ENCODE results near the gene RHD.
A peak's percentile ranks its signal among the peaks of the same experiment; 100 is the strongest.
"Not testable (repeated sequence)": the region's sequence is repeated elsewhere in the genome, so short reads cannot be mapped to it uniquely, and the experiment has no call there.

RHD gene

DNA sequence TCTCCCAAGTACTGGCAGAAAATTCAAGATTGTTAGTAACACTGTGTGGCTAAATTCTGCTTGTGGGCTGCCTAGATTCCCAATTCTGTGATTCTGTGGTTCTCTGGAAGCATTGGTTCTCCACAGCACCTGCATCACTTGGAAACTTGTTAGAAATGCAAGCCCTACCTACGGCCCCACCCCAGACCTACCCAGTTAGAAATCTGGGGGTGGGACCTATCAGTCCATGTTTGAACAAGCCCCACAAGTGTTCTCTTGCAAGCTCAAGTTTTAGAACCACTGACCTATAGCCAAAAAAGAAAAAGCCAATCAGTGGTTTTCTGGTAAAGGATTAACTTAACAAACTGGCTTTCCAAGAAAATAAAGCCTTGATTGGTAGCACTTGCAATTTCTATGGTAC lies 35.9 kb downstream of the RHD start:
- DNase-seq = not testable (repeated sequence)

DNA sequence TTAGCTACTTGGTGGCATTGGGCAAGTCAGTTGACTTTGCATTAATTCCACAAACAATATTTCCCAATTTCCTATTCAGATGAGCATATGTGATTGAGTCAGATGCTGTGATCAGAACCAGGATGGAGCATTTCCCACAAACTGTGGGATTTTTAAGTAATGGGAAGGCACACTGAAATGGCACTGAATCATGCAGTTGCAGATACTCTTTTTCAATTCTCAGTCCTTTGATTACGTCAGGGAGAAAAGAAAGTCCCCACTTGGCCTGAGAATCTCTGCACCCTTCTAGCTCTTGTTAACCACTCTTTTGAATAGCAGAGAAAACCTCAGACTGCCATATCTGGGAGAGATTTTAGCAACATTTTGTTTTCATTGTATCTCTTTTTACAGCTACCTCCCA lies 36.8 kb downstream of the RHD start:
- peak; percentile 47 to 92 (median 68) for DNase-seq

DNA sequence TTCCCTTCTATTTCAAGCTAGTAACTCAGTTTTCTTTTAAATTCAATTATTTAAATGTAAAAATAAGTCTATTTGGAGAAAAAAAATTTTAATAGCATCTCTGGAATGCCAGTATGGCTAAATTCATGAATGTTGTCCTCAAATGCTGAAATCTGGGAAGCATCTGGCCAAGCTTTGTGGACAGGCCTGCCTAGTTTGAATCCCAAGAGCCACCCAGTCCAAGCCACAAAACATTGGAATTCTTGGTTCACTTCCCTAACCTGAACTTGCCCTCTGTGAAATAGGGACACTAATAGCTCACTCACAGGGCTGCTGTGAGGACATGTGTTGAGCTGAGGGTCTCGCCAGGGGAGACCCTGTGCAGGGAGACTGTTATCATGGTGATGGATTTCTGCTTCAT lies 37.2 kb downstream of the RHD start:
- not testable (repeated sequence) for DNase-seq

DNA sequence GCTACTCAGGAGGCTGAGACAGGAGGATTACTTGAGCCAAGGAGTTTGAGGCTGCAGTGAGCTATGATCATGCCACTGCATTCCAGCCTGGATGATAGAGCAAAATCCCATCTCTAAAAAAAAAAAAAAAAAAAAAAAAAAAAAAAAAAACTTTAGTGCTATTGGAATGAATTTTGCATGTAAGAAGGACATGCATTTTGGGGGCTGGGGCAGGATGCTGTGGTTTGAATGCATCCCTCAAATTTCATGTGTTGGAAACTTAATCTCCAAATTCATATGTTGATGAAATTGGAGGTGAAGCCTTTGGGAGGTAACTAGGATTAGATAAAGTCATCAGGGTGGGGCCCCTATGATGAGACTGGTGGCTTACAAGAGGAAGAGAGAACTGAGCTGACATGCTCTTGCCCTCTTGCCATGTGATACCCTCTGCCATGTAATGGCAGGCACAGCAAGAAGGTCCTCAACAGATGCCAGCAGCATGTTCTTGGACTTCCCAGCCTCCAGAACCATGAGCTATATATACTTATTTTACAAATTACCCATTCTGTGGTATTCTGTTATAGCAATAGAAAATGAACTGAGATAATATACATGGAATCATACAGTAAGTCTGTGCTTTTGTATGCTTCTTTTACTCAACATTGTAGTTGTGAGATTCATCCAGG lies 40.6 kb downstream of the RHD start:
- DNase-seq = not testable (repeated sequence)

DNA sequence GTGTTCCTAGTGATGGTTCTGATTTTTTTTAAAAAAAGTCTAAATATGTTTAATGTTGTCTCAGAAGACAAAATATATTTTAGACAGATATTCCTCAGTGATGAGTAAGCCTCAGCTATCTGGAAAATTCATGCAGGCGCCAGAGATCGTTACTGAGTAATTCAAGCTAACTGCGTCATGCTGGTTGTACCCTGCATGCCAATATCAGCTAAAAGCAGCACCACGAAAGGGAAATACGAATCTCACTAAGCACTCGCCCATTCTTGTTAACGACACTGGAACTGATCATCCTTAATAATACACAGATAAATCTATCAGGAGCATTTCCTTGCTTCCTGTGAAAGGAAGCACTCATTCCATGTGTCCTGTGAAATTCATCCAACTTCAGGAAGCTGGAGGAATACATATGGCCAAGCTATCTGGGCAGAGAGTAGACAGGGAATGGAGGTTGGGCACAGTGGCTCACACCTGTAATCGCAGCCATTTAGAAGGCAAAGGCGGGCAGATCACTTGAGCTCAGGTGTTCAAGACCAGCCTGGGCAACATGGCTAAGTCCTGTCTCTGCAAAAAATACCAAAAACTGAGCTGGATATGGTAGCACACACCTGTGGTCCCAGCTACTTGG lies 48.1 kb downstream of the RHD start:
- not testable (repeated sequence) for DNase-seq

DNA sequence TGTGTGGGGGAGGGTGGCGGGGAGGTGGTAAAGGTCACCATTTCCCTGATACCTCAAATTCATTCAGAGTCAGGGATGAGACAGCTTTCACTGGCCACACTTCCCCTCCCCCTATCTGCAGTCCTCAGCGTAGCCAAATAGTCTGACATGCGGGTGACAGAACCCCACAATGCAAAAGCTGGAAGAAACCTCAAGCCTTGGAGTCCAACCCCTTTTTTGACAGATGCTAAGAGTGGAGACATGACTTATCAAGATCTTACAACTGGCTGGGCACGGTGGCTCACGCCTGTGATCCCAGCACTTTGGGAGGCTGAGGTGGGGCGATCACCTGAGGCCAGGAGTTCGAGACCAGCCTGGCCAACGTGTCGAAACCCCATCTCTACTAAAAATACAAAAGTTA lies 49.8 kb downstream of the RHD start:
- DNase-seq = not testable (repeated sequence)

DNA sequence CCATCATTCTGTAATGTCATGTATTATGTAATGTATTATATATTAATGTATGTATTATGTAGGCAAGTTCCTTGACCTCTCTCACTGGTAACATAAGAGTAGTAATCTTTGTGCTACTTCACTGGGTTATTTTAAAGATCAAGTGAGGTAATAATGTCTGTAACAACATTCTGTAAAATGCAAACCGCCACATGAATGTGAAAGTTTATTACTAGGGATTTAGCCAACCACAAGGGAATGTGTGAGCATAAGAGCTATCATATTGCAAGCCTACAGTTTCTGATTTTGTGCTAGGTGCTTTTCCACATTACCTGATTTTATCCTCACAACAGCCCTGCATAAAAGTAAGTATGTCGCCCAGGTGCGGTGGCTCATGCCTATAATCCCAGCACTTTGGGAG lies 52.1 kb downstream of the RHD start:
- DNase-seq = not testable (repeated sequence)

DNA sequence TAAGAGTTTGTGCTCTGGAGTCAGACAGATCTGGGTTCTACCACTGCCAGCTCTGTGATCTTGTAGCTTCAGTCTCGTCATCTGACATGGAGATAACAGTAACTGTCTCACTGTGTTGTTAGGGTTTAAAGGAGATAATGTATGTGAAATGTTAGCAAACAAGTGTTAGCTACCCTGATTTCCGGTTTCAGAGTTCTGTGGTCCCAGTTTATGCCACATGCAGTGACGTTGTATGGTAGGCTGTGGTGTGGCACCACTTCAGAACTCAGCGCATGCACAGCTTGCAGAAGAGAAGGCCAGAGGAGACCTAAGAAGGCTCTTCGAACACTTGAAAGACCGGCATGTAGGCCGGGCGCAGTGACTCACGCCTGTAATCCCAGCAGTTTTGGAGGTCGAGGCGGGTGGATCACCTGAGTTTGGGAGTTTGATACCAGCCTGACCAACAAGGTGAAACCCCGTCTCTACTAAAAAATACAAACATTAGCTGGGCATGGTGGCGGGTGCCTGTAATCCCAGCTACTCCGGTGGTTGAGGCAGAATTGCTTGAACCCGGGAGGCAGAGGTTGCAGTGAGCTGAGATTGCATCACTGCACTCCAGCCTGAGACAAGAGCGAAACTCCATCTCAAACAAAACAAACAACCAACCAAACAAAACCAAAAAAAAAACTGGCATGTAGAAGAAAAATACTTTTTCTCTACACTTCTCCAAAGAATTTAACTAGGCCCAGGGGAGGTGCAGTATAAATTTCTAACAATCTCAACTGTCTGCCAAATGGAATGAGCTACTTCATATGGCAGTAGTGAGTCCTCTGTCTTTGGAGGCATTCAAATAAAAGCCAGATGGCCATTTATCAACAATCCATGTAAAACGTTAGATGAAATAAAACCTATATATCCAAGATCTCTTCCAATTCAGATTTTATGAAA lies 55.8 kb downstream of the RHD start:
- not testable (repeated sequence) for DNase-seq

DNA sequence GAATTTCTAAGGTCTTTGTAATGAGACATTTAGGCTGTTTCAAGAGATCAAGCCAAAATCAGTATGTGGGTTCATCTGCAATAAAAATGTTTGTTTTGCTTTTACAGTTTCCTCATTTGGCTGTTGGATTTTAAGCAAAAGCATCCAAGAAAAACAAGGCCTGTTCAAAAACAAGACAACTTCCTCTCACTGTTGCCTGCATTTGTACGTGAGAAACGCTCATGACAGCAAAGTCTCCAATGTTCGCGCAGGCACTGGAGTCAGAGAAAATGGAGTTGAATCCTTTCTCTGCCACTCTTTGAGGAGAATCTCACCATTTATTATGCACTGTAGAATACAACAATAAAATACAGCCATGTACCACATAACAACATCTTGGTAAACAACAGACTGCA lies 56.5 kb downstream of the RHD start:
- DNase-seq = not testable (repeated sequence)

DNA sequence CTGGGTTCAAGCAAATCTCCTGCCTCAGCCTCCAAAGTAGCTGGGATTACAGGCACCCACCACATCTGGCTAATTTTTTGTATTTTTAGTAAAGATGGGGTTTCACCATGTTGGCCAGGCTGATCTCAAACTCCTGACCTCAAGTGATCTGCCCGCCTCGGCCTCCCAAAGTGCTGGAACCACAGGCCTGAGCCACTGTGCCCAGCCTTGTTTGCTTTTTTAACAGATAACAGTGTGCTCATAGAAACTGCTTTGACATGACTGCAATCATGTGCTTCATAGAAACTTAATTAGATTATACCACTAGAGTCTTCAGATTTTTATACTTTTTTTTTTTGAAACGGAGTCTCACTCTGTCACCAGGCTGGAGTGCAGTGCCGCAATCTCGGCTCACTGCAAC lies 57.0 kb downstream of the RHD start:
- not testable (repeated sequence) for DNase-seq

DNA sequence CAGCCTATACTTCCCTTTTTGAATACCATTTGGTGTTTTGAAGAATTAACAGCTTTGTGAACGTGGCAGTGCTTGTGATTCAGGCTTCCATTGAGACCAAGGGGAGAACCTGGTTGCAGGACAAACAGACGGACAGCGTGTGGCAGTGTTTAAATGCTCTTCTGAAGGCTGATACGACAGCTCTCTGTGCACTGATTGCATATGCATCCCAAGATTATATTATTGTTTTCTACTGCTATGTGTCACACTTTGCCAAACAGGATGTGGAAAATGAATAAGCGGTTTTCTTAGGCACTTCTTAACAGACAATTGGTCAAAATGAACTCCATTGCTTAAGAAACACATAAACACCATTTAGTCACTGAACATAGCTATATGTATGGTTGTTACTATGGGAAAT lies 57.6 kb downstream of the RHD start:
- peak; percentile 17 to 80 (median 49) for DNase-seq

DNA sequence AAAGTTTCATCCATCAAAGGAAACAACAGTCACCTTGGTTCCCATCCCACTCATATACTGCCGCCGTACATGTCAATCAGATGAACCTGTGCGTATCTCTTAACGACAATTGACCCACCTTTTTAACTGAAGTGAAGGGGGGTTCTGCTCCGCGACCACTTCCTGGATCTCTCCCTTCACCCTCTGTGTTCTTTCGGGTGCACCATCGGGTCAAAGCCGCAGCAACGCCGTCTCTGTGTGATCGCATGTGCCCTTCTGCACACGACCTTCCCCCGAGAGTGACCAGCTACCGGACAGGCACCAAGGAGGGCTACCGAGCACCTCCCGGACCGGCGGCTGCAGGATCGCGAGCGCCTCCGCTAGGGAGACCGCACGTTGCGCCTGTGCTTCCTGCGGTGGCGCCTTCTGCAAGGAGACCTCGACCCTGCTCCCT lies 64.6 kb downstream of the RHD start:
- peak in 1 of 4 experiments; percentile 8 for DNase-seq

DNA sequence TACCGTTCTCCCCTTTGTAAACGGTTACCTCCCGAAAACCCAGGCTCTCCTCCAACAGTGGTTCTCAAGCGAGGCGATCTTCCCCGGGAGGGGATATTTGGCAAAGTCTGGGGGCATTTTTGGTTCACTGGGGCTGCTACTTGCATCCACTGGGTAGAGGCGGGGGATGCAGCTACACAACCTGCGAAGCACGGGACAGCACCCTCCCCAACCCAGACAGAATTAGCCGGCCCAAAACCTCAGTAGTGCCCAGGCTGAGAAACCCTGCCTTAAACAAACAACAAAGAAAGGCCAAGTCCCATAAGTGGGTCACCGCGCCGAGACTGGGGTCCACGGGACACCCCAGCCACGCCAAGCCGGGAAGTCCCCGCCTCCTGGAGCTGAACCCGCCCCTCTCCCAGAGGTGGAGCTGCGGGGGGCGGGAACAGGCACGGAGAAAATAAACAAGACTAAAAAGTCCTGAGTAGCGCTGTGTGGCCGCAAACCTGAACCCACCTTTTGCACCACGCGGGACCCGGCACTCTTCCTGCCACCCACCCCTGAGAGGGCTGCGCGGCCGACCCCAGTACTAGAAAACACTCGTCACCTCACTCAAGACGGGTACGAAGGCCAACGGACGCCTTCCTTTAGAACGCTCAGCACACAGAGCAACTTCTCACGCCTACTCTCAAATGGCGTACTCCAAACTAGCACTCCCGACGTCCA lies 65.3 kb downstream of the RHD start:
- not testable (repeated sequence) for DNase-seq

DNA sequence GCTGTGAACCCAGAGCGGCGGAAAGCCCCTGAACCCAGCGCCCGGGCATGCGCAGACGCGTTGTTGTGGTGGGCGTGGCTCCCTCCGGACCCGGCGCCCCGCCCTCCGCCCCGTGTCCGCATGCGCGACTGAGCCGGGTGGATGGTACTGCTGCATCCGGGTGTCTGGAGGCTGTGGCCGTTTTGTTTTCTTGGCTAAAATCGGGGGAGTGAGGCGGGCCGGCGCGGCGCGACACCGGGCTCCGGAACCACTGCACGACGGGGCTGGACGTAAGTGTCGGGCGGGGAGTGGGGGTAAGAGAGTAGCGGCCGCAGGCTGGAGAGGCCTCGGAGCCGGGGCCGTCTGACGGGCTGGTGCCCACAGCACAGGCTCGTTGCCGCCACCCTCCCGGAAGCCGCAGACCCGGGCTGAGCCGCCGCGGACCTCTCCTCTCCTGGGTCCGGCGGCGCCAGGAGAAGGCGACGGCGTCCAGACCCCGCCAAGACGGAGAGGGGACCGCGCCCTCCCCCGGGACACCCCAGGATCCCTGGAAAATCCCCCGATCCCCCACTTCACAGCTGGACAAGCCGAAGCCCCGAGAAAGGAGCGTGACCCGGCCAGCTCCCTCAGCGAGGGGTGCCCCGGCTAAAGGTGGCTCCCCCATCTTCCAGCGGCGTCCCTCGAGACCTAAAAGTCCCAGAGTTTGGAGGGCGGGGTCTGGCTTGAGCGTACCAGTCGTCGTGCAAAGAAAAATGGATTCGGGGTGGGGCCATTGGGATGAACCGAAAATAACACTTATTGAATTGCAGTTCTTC lies 66.1 kb downstream of the RHD start, which contains the start of gene TMEM50A:
TMEM50A (plus strand) TSS at position 147 of the 794 bp plus-strand sequence. CDS start 2,153 bp downstream, outside the sequence.
- DNase-seq = peak; percentile 88 to 92 (median 89)

DNA sequence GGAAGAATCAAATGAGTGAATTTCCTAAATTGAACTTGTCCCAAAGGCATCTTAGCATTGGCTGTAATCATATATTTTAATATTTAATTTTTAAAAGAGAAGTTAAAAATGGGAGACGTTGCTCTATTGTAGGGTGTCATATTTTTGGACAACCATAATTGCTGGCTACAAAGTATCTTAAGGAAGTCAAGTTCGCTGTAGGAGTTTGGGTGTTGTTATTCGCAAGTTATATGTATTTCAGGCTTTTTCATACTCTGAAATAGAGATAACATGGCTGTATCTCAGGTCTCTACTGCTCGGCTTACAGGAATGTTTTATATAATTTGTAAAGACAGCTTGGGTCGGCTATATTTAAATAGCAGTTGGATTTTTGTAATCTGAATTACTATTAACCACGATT lies 66.7 kb downstream of the RHD start:
- DNase-seq = peak in 2 of 4 experiments; percentile 52

DNA sequence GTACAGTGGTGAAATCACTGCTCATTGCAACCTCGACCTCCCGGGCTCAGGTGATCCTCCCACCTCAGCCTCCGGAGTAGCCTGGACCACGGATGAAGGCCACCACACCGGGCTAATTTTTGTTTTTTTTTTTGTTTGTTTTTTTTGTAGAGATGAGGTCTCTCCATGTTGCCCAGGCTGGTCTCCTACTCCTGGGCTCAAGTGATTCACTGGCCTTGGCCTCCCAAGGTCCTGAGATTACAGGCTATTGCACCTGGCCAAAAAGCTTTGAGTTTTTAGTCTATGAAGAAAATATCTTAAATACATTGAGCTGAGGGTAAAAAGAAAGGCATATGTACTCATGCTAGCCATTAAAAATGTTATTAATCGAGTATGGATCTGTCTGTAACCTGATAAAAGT lies 69.4 kb downstream of the RHD start:
- DNase-seq = no peak

DNA sequence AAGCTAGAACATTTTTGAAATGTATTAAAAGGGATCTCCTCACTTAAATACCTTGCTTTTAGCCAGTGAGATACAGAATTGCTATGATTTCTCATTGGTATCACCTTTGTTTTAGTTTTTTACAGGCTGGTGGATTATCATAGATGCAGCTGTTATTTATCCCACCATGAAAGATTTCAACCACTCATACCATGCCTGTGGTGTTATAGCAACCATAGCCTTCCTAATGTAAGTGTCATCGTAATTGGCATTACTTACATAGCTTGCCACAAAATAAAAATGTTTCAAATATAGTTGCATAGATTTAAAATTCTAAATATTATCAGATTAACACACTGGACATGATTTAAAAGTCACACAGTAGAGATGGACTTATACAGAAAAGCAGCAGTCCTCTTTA lies 70.5 kb downstream of the RHD start:
- no peak for DNase-seq

DNA sequence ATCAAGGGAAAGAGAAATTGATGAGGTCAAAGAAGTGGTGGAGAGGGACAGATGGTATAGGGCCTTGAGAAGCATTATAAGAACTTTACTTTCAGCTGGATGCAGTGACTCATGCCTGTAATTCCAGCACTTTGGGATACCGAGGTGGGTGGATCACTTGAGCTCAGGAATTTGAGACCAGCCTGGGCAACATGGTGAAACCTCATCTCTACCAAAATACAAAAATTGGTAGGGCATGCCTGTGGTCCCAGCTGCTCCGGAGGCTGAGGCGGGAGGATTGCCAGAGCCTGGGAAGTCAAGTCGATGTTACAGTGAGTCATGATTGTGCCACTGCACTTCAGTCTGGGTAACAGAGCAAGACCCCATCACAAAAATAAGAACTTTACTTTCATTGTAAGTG lies 71.6 kb downstream of the RHD start:
- no peak for DNase-seq

DNA sequence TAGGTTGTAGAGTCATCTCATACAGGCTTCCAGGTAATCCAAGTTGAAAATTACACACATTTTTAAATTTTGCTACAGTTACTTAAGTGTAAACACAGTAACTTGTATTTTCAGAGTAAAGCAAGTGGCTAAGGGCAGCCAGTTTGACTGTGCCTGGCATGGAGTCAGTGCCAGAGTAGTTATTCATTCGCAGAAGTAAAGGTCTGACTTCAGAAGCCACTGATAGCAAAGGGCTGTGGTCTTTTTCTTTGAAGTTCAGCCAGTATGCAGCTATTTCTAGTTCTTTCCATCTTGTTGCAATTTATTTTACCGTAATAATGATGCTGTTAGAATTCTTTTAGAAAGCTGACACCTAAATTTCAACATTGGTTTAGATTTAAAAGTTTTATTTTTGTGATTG lies 75.2 kb downstream of the RHD start:
- no peak for DNase-seq

DNA sequence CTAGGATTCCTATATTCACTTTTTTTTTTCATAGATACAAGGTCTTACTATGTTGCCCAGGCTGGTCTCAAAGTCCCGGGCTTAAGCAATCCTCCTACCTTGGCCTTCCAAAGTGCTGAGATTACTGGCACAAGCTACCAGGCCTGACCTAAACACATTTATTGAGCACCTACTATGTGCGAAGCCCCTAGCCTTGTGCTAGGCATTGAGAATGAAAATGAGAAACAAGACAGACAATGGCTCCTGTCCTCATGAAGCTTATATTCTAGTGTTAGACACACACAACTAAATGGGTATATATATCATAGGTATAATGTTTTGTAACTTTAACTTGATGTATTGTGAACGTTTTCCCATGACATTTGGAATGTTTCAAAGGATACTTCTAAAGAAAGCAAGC lies 77.3 kb downstream of the RHD start:
- no peak for DNase-seq

DNA sequence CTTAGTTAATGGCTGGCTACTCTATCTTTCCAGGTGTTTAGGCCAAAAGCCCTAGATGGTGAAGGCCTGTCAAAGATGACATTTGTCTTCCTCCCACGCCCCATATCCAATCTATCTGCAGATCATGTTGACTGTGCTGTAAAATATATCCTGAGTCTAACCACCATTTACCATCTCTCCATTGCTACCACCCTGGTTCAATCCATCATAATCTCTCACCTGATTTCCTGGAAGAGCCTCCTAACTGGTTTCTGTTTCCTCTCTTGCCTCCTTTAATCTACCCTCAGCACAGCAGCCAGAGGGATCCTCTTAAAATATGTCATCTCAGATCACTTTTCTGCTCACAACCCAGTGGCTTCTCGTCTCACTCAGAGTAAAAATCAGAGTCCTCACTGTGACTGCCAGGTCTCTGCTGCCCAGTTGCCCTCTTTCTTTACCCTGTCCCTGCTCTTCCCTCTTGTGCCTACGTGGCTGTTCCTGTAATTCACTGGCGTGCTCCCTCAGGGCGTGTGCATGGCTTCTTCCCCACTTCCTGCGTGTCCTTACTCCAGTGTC lies 83.6 kb downstream of the RHD start:
- DNase-seq = no peak
